Prostate gland (tissue), 2 donors: ENCODE measurements around the gene CD302.

Source experiments
- POLR2A ChIP-seq: fragments of 450-650 bp; IDR thresholded peaks from one replicate; pipeline ENCODE4 v1.6.1; 2016; ENCODE audit warnings: antibody characterized with exemption, mild to moderate bottlenecking
- POLR2AphosphoS5 ChIP-seq: sonication (generic); formaldehyde crosslinking; IDR thresholded peaks from one replicate; pipeline ENCODE4 v1.6.1; 2017; ENCODE audit warnings: antibody characterized with exemption
- TF ChIP-seq, protein P1 (sequence below), 4 experiments: fragments of 200-600 bp in 2 of 4; fragments of 450-650 bp in 2 of 4; sonication (generic) in 2 of 4; IDR thresholded peaks; 1 replicate in 3 of 4; 2 replicates in 1 of 4; pipeline ENCODE4 v1.5.1; 2016 to 2019; ENCODE audit warnings: antibody characterized with exemption in 4 of 4, mild to moderate bottlenecking in 2 of 4, moderate library complexity in 2 of 4

DNA sequence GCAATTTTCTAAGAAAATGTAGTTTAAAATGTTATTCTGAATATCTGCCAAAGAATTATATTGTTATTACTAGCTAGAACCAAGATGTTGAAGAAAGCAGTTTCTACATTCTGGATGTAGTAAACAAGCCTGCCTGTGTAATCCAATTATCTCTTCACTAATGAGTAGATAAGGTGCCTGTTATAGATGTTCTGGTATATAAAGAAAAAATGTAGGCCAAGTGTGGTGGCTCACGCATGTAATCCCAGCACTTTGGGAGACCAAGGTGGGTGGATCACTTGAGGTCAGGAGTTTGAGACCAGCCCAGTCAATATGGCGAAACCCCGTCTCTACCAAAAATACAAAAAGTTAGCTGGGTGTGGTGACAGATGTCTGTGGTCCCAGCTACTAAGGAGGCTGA is 28.9 kb downstream of the CD302 start:
- TF ChIP-seq, protein P1, sequence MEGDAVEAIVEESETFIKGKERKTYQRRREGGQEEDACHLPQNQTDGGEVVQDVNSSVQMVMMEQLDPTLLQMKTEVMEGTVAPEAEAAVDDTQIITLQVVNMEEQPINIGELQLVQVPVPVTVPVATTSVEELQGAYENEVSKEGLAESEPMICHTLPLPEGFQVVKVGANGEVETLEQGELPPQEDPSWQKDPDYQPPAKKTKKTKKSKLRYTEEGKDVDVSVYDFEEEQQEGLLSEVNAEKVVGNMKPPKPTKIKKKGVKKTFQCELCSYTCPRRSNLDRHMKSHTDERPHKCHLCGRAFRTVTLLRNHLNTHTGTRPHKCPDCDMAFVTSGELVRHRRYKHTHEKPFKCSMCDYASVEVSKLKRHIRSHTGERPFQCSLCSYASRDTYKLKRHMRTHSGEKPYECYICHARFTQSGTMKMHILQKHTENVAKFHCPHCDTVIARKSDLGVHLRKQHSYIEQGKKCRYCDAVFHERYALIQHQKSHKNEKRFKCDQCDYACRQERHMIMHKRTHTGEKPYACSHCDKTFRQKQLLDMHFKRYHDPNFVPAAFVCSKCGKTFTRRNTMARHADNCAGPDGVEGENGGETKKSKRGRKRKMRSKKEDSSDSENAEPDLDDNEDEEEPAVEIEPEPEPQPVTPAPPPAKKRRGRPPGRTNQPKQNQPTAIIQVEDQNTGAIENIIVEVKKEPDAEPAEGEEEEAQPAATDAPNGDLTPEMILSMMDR (IDR thresholded peaks at IDR 0.05), result no peak
- no peak for TF ChIP-seq POLR2A
- no peak for TF ChIP-seq POLR2AphosphoS5
